Activated T-cell treated with anti-CD3 and anti-CD28 coated beads, Interleukin-2, amount 50 U/mL, for 72 hours (primary cell): Measurements from ENCODE around the gene C3orf49. TPM values are rescaled to one million over a fixed set of nuclear protein-coding genes. Genes with fewer than 3 reads are reported as not detected.
A peak's percentile ranks its signal among the peaks of the same experiment; 100 is the strongest.

Experiments used
- ATAC-seq, 2 donors: fragments of 150-1000 bp; cut with Tn5 transposase; replicated peaks in 1 of 2; 2 replicates each; pipeline ENCODE4 v1.10.0; 2021; ENCODE audit warnings: moderate library complexity in 2 of 2, mild to moderate bottlenecking in 1 of 2
- DNase-seq, 2 donors: peaks; one replicate each; pipeline ENCODE4 v3.0.0; 2021 to 2022; ENCODE audit warnings: mixed read lengths in 1 of 2
- H3K27ac Mint-ChIP-seq: one replicate; pipeline ENCODE4 v1.8.0; 2022; ENCODE audit warnings: mild to moderate bottlenecking, moderate library complexity, mixed read lengths
- H3K27me3 Mint-ChIP-seq: one replicate; pipeline ENCODE4 v1.8.0; 2022; ENCODE audit warnings: low read depth, mixed read lengths
- H3K36me3 Mint-ChIP-seq, 2 donors: one replicate each; pipeline ENCODE4 v1.8.0; 2022; ENCODE audit warnings: mixed read lengths in 2 of 2, mild to moderate bottlenecking in 1 of 2; ENCODE audit not compliant: insufficient read depth in 2 of 2
- H3K4me1 Mint-ChIP-seq: one replicate; pipeline ENCODE4 v1.8.0; 2022; ENCODE audit warnings: low read depth, mixed read lengths
- H3K4me3 Mint-ChIP-seq, 2 donors: one replicate each; pipeline ENCODE4 v1.8.0; 2022; ENCODE audit warnings: mild to moderate bottlenecking in 2 of 2, mixed read lengths in 2 of 2, moderate library complexity in 2 of 2
- H3K9me3 Mint-ChIP-seq, 2 donors: one replicate each; pipeline ENCODE4 v1.8.0; 2022; ENCODE audit warnings: mixed read lengths in 2 of 2
- total RNA-seq, 2 donors: library from RNA; stranded (reverse); gene quantifications; one replicate each; pipeline ENCODE4 v1.2.3, GENCODE V29; 2022

The C3orf49 gene
- total RNA-seq, 2 donors from 2014 or later, result not detected

- Mint-ChIP-seq H3K4me3 (no peak overlapping the region), H3K4me1 (peaks cover 5% of the 10 kb centered on the region), H3K36me3 (peaks cover 0 to 2% of the 10 kb centered on the region in 2 donors), H3K27ac (no peak overlapping the region), H3K9me3 (no peaks in the 10 kb centered on the region), H3K27me3 (no peaks in the 10 kb centered on the region)
- DNase-seq (peak; percentile 42 to 64), ATAC-seq (peak in 1 of 2 donors; percentile 48)
These were observed 583 bp upstream of the C3orf49 start for GRCh38 chr3:63818282-63819150.

DNA sequence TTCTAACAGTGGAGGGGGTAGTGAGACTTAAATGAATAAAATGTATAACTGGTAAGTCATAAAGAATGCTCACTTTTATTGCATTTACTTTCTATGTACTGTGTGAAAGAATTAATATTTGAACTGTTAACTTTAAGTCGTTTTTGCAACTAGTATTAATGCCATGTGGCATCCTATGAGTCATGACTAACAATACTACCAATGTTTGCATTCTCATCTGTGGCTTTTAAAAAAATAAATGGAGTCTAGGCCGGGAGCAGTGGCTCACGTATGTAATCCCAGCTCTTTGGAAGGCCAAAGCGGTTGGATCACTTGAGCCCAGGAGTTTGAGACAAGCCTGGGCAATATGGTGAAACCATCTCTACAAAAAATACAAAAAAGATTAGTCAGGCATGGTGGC lies 5.2 kb downstream of the C3orf49 start:
- Mint-ChIP-seq H3K27ac (no peak overlapping the region), H3K36me3 (peaks cover 0 to 2% of the 10 kb centered on the region in 2 donors), H3K4me1 (no peaks in the 10 kb centered on the region), H3K27me3 (no peaks in the 10 kb centered on the region), H3K4me3 (no peak overlapping the region), H3K9me3 (no peaks in the 10 kb centered on the region)
- DNase-seq, result no peak
- no peak for ATAC-seq

DNA sequence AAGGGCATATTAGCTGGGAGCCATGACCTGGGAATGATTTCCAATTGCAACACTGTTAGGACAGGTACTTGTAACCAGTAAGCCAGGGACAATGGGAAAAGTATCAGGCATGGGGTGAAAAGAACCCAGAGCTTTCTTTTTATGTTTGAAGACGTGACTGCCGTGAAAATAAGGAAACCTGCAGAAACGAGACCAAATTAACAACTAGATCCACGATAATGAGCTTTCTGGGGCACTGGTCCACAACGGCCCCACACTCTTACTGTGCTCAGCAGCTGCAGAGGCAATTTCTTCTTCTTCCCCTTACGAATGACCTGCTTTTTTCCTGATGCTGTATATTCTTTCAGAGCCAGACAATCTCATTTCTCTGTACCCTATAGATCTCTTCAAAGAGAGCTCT lies 11.4 kb downstream of the C3orf49 start:
- Mint-ChIP-seq H3K4me3 (no peak overlapping the region), H3K27ac (no peak overlapping the region), H3K4me1 (no peaks in the 10 kb centered on the region), H3K36me3 (peaks cover 0 to 14% of the 10 kb centered on the region in 2 donors), H3K27me3 (no peaks in the 10 kb centered on the region), H3K9me3 (no peaks in the 10 kb centered on the region)
- DNase-seq, result no peak
- no peak for ATAC-seq

DNA sequence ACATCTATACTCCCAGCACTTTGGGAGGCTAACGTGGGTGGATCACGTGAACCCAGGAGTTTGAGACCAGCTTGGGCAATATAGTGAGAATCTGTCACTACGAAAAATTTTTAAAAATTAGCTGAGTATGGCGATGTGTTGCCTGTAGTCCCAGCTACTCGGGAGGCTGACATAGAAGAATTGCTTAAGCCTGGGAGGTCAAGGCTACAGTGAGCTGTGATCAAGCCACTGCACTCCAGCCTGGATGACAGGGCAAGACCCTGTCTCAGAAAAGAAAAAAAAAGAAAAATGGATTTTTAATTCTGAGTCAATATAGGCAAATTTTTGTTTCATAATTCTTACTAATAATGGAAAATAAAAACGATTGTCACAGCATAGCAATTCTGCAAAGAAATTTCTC lies 13.3 kb downstream of the C3orf49 start:
- DNase-seq (no peak), ATAC-seq (no peak)
- Mint-ChIP-seq H3K27me3 (no peaks in the 10 kb centered on the region), H3K4me1 (no peaks in the 10 kb centered on the region), H3K27ac (no peak overlapping the region), H3K36me3 (peaks cover 0 to 13% of the 10 kb centered on the region in 2 donors), H3K9me3 (no peaks in the 10 kb centered on the region), H3K4me3 (no peak overlapping the region)

DNA sequence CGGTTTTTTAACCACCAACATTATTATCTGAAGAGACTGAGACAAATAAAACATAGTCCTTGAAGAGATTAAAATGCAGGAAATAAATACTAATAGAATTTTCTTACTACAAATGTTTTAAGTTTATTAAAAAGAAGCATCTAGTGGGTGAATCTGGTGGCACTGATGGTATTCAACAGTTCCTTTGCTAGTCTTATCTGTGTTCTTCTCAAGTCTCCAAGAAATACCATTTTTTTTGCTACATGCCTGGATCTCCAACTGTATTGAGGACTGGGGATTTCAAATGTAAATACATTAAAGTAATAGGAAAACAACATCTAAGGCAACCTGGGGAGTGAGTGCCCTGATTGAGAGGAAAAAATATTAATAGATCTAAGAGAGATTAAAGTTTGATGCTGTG lies 22.6 kb downstream of the C3orf49 start:
- Mint-ChIP-seq H3K4me3 (no peak overlapping the region), H3K36me3 (peaks cover 0 to 7% of the 10 kb centered on the region in 2 donors), H3K4me1 (no peaks in the 10 kb centered on the region), H3K9me3 (peaks cover 0 to 2% of the 10 kb centered on the region in 2 donors), H3K27me3 (no peaks in the 10 kb centered on the region), H3K27ac (no peak overlapping the region)
- DNase-seq (no peak), ATAC-seq (no peak)

- no peaks in the 10 kb centered on the region for H3K4me1 Mint-ChIP-seq
- no peak overlapping the region for H3K4me3 Mint-ChIP-seq
- no peak overlapping the region for H3K27ac Mint-ChIP-seq
- DNase-seq (no peak), ATAC-seq (no peak)
- H3K36me3 Mint-ChIP-seq, result peaks cover 0 to 7% of the 10 kb centered on the region in 2 donors
- no peaks in the 10 kb centered on the region for H3K27me3 Mint-ChIP-seq
- peaks cover 0 to 2% of the 10 kb centered on the region in 2 donors for H3K9me3 Mint-ChIP-seq
These were observed 23.0 kb downstream of the C3orf49 start for GRCh38 chr3:63842127-63842526.

DNA sequence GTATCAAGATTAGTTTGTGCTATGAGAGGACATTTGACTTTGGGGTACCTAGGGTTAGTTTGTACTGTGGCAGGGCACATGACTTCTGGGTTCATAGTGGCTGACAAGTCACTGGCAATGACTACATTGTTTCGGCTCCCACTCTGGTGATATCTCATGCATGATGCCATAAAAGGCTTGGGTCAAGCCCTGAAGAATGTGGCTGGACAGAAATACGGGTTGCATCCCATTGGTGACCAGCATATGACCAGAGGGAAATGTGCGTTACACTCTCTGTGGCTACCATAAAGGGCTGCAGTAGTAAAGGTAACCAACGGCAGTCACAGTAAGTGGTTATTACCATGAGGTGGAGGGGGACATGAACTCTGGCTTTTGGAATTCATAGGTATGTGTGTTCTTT lies 26.1 kb downstream of the C3orf49 start:
- Mint-ChIP-seq H3K27me3 (no peaks in the 10 kb centered on the region), H3K9me3 (peaks cover 0 to 2% of the 10 kb centered on the region in 2 donors), H3K4me3 (no peak overlapping the region), H3K4me1 (no peaks in the 10 kb centered on the region), H3K36me3 (peaks cover 0 to 7% of the 10 kb centered on the region in 2 donors), H3K27ac (no peak overlapping the region)
- ATAC-seq, result no peak
- no peak for DNase-seq

DNA sequence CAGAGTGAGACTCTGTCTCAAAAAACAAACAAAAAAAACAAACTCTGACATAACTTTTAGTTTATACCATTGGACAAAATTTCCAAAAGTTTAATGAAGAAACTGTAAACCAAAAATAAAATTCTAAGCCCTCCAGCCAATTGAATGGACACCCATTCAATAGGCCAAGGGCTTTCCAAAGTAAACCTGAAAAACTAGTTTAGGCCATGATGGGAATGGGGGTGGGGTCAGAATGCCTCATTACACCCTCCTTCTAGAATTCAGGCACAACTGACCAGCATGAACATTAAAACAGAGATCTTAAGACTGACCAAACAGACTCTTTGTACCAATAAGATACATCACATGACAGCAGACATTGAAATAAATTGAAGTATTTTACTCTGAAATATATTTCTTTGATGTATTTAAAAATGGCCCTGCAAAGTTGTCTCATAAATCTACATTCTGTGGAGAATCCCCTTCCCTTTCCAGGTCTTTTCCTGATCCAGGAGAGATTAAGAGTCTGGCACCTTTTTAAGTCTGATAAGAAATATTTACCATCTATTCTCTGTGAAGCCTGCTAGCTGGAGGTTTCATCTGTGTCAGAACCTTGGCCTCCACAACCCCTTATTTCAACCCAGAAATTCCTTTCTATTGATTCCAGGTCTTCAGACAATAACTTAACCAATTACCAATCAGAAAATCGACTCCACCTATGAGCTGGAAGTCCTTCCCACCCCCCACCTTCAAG lies 28.8 kb downstream of the C3orf49 start:
- H3K27me3 Mint-ChIP-seq, result no peaks in the 10 kb centered on the region
- DNase-seq (no peak), ATAC-seq (no peak)
- peaks cover 0 to 7% of the 10 kb centered on the region in 2 donors for H3K36me3 Mint-ChIP-seq
- no peak overlapping the region for H3K27ac Mint-ChIP-seq
- no peak overlapping the region for H3K4me3 Mint-ChIP-seq
- H3K9me3 Mint-ChIP-seq, result no peaks in the 10 kb centered on the region
- H3K4me1 Mint-ChIP-seq, result no peaks in the 10 kb centered on the region

GRCh38 chr3:63849175-63849574 lies 30.1 kb downstream of the C3orf49 start:
- H3K36me3 Mint-ChIP-seq, result peaks cover 0 to 5% of the 10 kb centered on the region in 2 donors

GRCh38 chr3:63851287-63851686 lies 32.2 kb downstream of the C3orf49 start:
- Mint-ChIP-seq H3K27me3 (no peaks in the 10 kb centered on the region), H3K9me3 (no peaks in the 10 kb centered on the region), H3K36me3 (peaks cover 0 to 5% of the 10 kb centered on the region in 2 donors), H3K27ac (no peak overlapping the region), H3K4me3 (no peak overlapping the region), H3K4me1 (peaks cover 10% of the 10 kb centered on the region)
- ATAC-seq (no peak), DNase-seq (no peak)

More at GRCh38 chr3:63849175-63849574, 30.1 kb downstream of the C3orf49 start:
- no peak for ATAC-seq
- H3K4me3 Mint-ChIP-seq, result no peak overlapping the region
- H3K4me1 Mint-ChIP-seq, result no peaks in the 10 kb centered on the region
- H3K27me3 Mint-ChIP-seq, result no peaks in the 10 kb centered on the region
- no peaks in the 10 kb centered on the region for H3K9me3 Mint-ChIP-seq
- DNase-seq, result no peak
- H3K27ac Mint-ChIP-seq, result no peak overlapping the region

DNA sequence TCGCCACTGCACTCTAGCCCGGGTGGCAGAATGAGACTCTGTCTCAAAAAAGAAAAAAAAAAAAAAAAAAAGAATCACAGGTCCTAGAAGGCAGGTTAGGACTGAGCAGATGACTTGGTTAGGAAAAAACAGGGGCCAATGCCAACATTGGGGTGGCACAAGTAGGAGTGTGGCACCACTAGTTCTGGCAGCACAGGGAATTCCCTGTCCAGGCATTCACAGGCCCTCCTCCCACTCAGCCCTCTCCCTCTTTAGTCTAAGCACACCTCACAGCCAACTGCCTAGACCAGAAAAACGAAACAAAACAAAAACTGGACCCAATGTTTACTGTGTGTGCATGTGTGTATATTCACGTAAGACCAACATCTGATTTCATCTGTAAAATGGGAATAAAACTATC lies 34.0 kb downstream of the C3orf49 start:
- ATAC-seq (no peak), DNase-seq (no peak)
- Mint-ChIP-seq H3K4me3 (no peak overlapping the region), H3K27me3 (no peaks in the 10 kb centered on the region), H3K27ac (no peak overlapping the region), H3K9me3 (no peaks in the 10 kb centered on the region), H3K36me3 (peaks cover 0 to 5% of the 10 kb centered on the region in 2 donors), H3K4me1 (peaks cover 19% of the 10 kb centered on the region)

GRCh38 chr3:63855333-63855940 lies 36.3 kb downstream of the C3orf49 start:
- Mint-ChIP-seq H3K27ac (no peak overlapping the region), H3K36me3 (peaks cover 0 to 5% of the 10 kb centered on the region in 2 donors), H3K4me3 (no peak overlapping the region), H3K9me3 (no peaks in the 10 kb centered on the region), H3K27me3 (no peaks in the 10 kb centered on the region), H3K4me1 (peaks cover 40% of the 10 kb centered on the region)
- no peak for ATAC-seq
- DNase-seq, result no peak

DNA sequence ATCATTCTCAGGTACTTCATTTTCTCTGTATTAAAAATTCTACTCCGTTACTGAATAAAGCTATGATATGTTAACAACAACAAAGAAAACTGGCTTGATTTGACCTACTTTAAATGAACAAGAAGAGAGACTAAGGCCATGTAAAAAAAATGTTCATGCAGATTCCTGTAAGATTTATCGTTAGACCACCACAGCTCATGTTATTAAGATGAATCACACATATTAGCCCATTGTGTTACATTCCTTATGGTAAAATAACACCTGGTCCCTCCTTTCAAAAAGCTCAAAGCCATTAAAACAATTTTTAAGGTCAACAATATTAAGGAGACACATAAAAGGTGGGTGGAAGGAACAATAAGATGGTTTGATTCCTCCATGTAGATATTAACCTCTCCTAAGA lies 38.2 kb downstream of the C3orf49 start:
- no peak for ATAC-seq
- DNase-seq, result no peak
- peak overlapping the region; percentile 38 for H3K27ac Mint-ChIP-seq
- peaks cover 58% of the 10 kb centered on the region for H3K4me1 Mint-ChIP-seq
- no peaks in the 10 kb centered on the region for H3K9me3 Mint-ChIP-seq
- no peak overlapping the region for H3K4me3 Mint-ChIP-seq
- H3K36me3 Mint-ChIP-seq, result peaks cover 0 to 2% of the 10 kb centered on the region in 2 donors
- H3K27me3 Mint-ChIP-seq, result no peaks in the 10 kb centered on the region
